Astrocyte of the cerebellum (primary cell): ENCODE results near the gene SSU72.

Experiments
- DNase-seq: peaks from one replicate; pipeline ENCODE4 v3.0.0-alpha.2; 2011; ENCODE audit warnings: low read depth
- H3K4me3 ChIP-seq: 2 replicates; pipeline ENCODE4 v1.5.1; 2011; ENCODE audit warnings: mild to moderate bottlenecking, low read depth, low read length, moderate library complexity
- in situ Hi-C: cut with HindIII; loops from 2 replicates; pipeline ENCODE4 v1.10.0; 2017; ENCODE audit warnings: low sequenced_read_pairs
- TF ChIP-seq, protein P1 (sequence below): IDR thresholded peaks from 2 replicates; pipeline ENCODE4 v1.5.1; 2012; ENCODE audit warnings: low read length, low read depth, moderate library complexity, mild to moderate bottlenecking; ENCODE audit errors: missing control alignments

The SSU72 gene

DNA sequence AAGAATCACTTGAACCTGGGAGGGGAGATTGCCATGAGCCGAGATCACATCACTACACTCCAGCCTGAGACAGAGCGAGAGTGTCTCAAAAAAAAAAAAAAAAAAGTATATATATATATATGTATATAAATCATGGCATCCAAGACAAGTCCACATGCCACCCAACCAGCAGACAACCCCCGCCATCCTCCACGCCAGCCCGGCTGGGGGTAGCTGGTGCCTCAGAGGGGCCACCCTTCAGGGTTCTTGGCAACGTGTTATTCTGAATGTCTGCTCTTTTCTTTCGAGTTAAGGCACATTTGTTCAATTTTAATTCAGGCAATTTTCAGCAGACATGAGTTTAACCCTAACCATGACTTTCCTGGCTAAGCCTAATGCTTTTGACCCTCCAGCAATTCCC lies 24.6 kb downstream of the SSU72 start:
- DNase-seq, result no peak
- in situ Hi-C loops, result no loop called here
- TF ChIP-seq, protein P1, sequence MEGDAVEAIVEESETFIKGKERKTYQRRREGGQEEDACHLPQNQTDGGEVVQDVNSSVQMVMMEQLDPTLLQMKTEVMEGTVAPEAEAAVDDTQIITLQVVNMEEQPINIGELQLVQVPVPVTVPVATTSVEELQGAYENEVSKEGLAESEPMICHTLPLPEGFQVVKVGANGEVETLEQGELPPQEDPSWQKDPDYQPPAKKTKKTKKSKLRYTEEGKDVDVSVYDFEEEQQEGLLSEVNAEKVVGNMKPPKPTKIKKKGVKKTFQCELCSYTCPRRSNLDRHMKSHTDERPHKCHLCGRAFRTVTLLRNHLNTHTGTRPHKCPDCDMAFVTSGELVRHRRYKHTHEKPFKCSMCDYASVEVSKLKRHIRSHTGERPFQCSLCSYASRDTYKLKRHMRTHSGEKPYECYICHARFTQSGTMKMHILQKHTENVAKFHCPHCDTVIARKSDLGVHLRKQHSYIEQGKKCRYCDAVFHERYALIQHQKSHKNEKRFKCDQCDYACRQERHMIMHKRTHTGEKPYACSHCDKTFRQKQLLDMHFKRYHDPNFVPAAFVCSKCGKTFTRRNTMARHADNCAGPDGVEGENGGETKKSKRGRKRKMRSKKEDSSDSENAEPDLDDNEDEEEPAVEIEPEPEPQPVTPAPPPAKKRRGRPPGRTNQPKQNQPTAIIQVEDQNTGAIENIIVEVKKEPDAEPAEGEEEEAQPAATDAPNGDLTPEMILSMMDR, result no peak
- H3K4me3 ChIP-seq, result no peak overlapping the region

GRCh38 chr1:1548591-1548990 lies 26.1 kb downstream of the SSU72 start:
- no peak for DNase-seq
- TF ChIP-seq, protein P1, result no peak
- in situ Hi-C loops, result no loop called here
- no peak overlapping the region for H3K4me3 ChIP-seq

DNA sequence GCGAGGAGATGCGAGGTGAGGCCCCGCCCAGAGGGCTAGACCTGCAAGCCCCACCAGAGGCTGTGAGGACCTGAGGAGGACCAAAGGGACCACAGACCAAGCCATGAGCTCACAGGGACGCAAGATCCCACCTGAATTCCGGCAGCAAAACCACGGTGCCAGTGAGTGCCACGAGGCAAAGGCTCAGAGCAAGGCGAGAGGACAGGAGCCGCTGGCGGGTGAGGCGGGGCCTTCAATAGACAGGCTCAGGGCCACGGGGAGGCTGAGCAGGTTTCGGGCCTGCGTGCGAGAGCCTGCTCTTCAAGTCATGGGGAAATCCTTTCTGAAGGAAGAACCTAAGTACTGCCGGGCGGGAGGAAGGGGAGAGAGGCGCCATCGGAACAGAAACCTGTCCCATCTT lies 27.2 kb downstream of the SSU72 start:
- DNase-seq, result no peak
- in situ Hi-C loops, result no loop called here
- TF ChIP-seq, protein P1, result no peak
- no peak overlapping the region for H3K4me3 ChIP-seq

DNA sequence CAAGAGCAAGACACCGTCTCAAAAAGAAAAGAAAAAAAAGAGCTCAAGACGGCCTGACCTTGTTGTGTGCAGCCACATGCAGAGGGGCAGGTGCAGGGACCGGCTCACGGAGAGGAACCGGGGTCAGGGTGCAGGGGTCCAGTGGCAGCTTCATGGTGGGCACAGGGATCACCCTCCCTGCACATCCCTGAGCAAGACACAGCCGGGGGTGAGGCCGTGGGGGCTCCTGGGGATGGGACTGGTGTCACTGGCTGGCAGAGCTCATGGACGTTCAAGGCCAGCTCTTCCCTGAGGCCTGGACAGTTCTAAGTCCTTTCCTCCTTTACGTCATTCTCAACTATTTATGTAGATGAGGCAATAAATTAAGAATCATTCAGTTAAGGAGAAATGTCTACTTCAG lies 27.7 kb downstream of the SSU72 start:
- TF ChIP-seq, protein P1, result no peak
- in situ Hi-C loops, result no loop called here
- H3K4me3 ChIP-seq, result no peak overlapping the region
- no peak for DNase-seq

- DNase-seq, result no peak
- in situ Hi-C loops, result no loop called here
- H3K4me3 ChIP-seq, result no peak overlapping the region
- TF ChIP-seq, protein P1, result no peak
Observed at GRCh38 chr1:1545946-1546737, 28.5 kb downstream of the SSU72 start.

GRCh38 chr1:1544544-1544943 lies 30.1 kb downstream of the SSU72 start:
- H3K4me3 ChIP-seq, result no peak overlapping the region
- in situ Hi-C loops, result no loop called here
- TF ChIP-seq, protein P1, result no peak
- no peak for DNase-seq
